ENCODE data around the gene NRXN3.

DNA sequence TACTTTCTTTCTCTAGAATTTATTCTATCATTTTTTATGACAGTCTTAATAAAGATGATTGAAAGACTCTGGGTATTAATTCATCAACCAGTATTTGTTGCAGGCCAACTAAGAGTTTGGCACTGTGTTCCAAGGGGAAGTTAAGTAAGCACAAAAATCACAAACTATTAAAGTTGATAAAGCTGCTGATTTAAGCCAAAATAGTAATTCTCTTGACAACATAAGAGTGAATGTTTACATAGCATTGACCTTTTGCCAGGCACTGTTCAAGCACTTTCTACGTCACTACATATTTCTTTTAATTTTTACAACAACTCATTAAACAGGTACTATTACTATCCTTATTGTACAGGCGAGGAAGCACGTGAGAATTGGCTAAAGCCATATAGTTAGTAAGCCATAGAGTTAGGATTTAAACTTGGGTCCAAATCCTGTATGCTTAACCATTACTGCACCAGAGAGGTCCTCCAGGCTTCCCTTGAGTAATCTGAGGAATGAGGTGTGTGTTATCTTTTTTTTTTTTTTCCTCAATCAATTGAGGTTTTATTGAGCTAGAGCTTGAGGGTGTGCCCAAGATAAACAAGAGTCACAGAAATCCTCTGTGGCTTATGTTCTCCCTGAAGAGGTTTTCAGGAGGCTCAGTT lies 1031.5 kb downstream of the NRXN3 start:
- TF ChIP-seq, protein P1, sequence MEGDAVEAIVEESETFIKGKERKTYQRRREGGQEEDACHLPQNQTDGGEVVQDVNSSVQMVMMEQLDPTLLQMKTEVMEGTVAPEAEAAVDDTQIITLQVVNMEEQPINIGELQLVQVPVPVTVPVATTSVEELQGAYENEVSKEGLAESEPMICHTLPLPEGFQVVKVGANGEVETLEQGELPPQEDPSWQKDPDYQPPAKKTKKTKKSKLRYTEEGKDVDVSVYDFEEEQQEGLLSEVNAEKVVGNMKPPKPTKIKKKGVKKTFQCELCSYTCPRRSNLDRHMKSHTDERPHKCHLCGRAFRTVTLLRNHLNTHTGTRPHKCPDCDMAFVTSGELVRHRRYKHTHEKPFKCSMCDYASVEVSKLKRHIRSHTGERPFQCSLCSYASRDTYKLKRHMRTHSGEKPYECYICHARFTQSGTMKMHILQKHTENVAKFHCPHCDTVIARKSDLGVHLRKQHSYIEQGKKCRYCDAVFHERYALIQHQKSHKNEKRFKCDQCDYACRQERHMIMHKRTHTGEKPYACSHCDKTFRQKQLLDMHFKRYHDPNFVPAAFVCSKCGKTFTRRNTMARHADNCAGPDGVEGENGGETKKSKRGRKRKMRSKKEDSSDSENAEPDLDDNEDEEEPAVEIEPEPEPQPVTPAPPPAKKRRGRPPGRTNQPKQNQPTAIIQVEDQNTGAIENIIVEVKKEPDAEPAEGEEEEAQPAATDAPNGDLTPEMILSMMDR (IDR thresholded peaks at IDR 0.05; ENCODE audit: low read depth, low read length, missing input control): no peak
- TF ChIP-seq SP1 (IDR thresholded peaks at IDR 0.05) (no peak), FOXA1 (IDR thresholded peaks at IDR 0.05) (no peak), RAD21 (IDR thresholded peaks at IDR 0.05) (no peak), TAF1 (conservative IDR thresholded peaks at IDR 0.05) (no peak), EGR1 (IDR thresholded peaks at IDR 0.05; ENCODE audit: low read depth in 2 of 2) (no peak), YY1 (IDR thresholded peaks at IDR 0.05) (no peak)
- TF ChIP-seq, protein P2, sequence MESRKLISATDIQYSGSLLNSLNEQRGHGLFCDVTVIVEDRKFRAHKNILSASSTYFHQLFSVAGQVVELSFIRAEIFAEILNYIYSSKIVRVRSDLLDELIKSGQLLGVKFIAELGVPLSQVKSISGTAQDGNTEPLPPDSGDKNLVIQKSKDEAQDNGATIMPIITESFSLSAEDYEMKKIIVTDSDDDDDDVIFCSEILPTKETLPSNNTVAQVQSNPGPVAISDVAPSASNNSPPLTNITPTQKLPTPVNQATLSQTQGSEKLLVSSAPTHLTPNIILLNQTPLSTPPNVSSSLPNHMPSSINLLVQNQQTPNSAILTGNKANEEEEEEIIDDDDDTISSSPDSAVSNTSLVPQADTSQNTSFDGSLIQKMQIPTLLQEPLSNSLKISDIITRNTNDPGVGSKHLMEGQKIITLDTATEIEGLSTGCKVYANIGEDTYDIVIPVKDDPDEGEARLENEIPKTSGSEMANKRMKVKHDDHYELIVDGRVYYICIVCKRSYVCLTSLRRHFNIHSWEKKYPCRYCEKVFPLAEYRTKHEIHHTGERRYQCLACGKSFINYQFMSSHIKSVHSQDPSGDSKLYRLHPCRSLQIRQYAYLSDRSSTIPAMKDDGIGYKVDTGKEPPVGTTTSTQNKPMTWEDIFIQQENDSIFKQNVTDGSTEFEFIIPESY (IDR thresholded peaks at IDR 0.05): no peak
- TF ChIP-seq, protein P3, sequence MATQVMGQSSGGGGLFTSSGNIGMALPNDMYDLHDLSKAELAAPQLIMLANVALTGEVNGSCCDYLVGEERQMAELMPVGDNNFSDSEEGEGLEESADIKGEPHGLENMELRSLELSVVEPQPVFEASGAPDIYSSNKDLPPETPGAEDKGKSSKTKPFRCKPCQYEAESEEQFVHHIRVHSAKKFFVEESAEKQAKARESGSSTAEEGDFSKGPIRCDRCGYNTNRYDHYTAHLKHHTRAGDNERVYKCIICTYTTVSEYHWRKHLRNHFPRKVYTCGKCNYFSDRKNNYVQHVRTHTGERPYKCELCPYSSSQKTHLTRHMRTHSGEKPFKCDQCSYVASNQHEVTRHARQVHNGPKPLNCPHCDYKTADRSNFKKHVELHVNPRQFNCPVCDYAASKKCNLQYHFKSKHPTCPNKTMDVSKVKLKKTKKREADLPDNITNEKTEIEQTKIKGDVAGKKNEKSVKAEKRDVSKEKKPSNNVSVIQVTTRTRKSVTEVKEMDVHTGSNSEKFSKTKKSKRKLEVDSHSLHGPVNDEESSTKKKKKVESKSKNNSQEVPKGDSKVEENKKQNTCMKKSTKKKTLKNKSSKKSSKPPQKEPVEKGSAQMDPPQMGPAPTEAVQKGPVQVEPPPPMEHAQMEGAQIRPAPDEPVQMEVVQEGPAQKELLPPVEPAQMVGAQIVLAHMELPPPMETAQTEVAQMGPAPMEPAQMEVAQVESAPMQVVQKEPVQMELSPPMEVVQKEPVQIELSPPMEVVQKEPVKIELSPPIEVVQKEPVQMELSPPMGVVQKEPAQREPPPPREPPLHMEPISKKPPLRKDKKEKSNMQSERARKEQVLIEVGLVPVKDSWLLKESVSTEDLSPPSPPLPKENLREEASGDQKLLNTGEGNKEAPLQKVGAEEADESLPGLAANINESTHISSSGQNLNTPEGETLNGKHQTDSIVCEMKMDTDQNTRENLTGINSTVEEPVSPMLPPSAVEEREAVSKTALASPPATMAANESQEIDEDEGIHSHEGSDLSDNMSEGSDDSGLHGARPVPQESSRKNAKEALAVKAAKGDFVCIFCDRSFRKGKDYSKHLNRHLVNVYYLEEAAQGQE (IDR thresholded peaks at IDR 0.05): no peak
- TF ChIP-seq, protein P4, sequence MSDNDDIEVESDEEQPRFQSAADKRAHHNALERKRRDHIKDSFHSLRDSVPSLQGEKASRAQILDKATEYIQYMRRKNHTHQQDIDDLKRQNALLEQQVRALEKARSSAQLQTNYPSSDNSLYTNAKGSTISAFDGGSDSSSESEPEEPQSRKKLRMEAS (IDR thresholded peaks at IDR 0.05): no peak
- TF ChIP-seq, protein P5, sequence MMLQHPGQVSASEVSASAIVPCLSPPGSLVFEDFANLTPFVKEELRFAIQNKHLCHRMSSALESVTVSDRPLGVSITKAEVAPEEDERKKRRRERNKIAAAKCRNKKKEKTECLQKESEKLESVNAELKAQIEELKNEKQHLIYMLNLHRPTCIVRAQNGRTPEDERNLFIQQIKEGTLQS (IDR thresholded peaks at IDR 0.05): no peak
